ENCODE results near the gene PRMT7.
A peak's percentile ranks its signal among the peaks of the same experiment; 100 is the strongest.

The PRMT7 gene

DNA sequence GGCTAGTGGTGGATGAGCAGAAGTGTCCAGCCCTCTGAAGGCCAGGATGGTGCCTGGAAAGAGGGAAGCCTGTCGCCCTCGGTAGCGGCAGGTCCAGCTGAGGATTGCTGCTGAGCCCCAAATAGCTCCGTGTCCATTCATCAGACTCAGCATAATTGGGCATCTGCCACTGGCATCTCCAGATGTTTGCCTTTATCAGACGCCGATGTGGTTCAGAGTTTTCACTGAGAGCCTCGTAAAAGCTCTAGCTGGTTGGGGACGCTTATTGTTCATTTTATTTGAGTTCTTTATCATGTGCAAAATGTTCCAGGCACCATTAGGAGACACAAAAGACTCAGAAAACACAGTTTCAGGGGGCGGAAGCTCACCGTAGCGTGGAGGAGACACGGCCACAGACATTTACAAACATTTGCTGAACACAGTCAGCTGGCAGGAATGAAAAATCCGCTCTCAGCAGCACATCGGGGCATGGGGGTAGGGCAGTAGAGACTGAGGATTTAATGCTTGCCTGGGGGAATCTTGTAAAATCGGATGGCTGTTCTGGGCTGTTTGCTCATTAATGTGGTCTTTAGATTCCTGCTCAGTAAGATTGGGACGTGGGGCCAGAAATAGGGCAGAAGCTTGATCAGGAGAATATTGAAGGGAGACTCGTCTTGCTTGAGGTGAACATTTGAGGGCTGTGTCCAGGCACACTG is 95.8 kb downstream of the PRMT7 start:
- TF ChIP-seq, protein P1, sequence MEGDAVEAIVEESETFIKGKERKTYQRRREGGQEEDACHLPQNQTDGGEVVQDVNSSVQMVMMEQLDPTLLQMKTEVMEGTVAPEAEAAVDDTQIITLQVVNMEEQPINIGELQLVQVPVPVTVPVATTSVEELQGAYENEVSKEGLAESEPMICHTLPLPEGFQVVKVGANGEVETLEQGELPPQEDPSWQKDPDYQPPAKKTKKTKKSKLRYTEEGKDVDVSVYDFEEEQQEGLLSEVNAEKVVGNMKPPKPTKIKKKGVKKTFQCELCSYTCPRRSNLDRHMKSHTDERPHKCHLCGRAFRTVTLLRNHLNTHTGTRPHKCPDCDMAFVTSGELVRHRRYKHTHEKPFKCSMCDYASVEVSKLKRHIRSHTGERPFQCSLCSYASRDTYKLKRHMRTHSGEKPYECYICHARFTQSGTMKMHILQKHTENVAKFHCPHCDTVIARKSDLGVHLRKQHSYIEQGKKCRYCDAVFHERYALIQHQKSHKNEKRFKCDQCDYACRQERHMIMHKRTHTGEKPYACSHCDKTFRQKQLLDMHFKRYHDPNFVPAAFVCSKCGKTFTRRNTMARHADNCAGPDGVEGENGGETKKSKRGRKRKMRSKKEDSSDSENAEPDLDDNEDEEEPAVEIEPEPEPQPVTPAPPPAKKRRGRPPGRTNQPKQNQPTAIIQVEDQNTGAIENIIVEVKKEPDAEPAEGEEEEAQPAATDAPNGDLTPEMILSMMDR (IDR thresholded peaks at IDR 0.05; ENCODE audit: control insufficient read depth, insufficient read depth, low read depth, low read length, missing control alignments), result no peak
- DNase-seq (ENCODE audit: low read depth), result peak; percentile 40
- peak overlapping the region; percentile 25 for H3K4me3 ChIP-seq (ENCODE audit: control insufficient read depth, low read depth, low read length)

All from AG09309 (cell line).